DND-41 (cell line): ENCODE measurements around the gene ACTL6B.
"Not testable (repeated sequence)": the region's sequence is repeated elsewhere in the genome, so short reads cannot be mapped to it uniquely, and the experiment has no call there.

ENCODE experiments used
- ATAC-seq: fragments of 200-7000 bp; cut with Tn5 transposase; 3 replicates; pipeline ENCODE4 v1.9.1; 2021; ENCODE audit warnings: low read depth; ENCODE audit not compliant: insufficient read depth
- DNase-seq: peaks from one replicate; pipeline ENCODE4 v3.0.0-alpha.2; 2020
- H2AFZ ChIP-seq: 2 replicates; pipeline ENCODE4 v1.6.0; 2012; ENCODE audit warnings: low read depth, low read length
- H3K27ac ChIP-seq: 2 replicates; pipeline ENCODE4 v1.5.1; 2012; ENCODE audit warnings: low read length, inconsistent platforms
- H3K27me3 ChIP-seq: fragments of 200-600 bp; sonication (generic); 2 replicates; pipeline ENCODE4 v1.6.0; 2012; ENCODE audit warnings: low read length, mild to moderate bottlenecking, inconsistent platforms; ENCODE audit not compliant: insufficient read depth, poor library complexity
- H3K36me3 ChIP-seq: 2 replicates; pipeline ENCODE4 v1.5.1; 2012; ENCODE audit warnings: low read length, inconsistent platforms; ENCODE audit not compliant: insufficient read depth
- H3K4me1 ChIP-seq: 2 replicates; pipeline ENCODE4 v1.5.1; 2012; ENCODE audit warnings: mild to moderate bottlenecking, low read length; ENCODE audit not compliant: insufficient read depth
- H3K4me2 ChIP-seq: 2 replicates; pipeline ENCODE4 v1.6.0; 2012; ENCODE audit warnings: mild to moderate bottlenecking, moderate library complexity, low read length, inconsistent platforms; ENCODE audit not compliant: insufficient read depth
- H3K4me3 ChIP-seq, 2 experiments: fragments of 200-600 bp in 1 of 2; shearing (Covaris generic) in 1 of 2; 2 replicates each; pipeline ENCODE4 v1.5.1; 2012 to 2016; ENCODE audit warnings: inconsistent platforms in 2 of 2, low read length in 2 of 2, mild to moderate bottlenecking in 2 of 2, low read depth in 1 of 2, moderate library complexity in 1 of 2
- H3K79me2 ChIP-seq: 2 replicates; pipeline ENCODE4 v1.6.0; 2012; ENCODE audit warnings: low read length, inconsistent platforms; ENCODE audit not compliant: insufficient read depth
- H3K9ac ChIP-seq: 2 replicates; pipeline ENCODE4 v1.6.0; 2012; ENCODE audit warnings: low read depth, mild to moderate bottlenecking, inconsistent platforms, low read length, moderate library complexity
- H3K9me3 ChIP-seq: 2 replicates; pipeline ENCODE4 v1.5.1; 2012; ENCODE audit warnings: low read length, moderate library complexity, mild to moderate bottlenecking, inconsistent platforms; ENCODE audit not compliant: insufficient read depth, severe bottlenecking
- H4K20me1 ChIP-seq: 2 replicates; pipeline ENCODE4 v1.6.0; 2012; ENCODE audit warnings: low read length; ENCODE audit not compliant: insufficient read depth
- EZH2 ChIP-seq: IDR thresholded peaks from 3 replicates; pipeline ENCODE4 v1.6.1; 2012; ENCODE audit warnings: borderline replicate concordance, low read depth, mild to moderate bottlenecking, moderate library complexity, low read length, inconsistent platforms; ENCODE audit not compliant: severe bottlenecking
- TF ChIP-seq, protein P1 (sequence below): IDR thresholded peaks from 2 replicates; pipeline ENCODE4 v1.5.1; 2012; ENCODE audit warnings: borderline replicate concordance, low read length, moderate library complexity, mild to moderate bottlenecking; ENCODE audit not compliant: poor library complexity, severe bottlenecking; ENCODE audit errors: extremely low read depth

Gene ACTL6B

DNA sequence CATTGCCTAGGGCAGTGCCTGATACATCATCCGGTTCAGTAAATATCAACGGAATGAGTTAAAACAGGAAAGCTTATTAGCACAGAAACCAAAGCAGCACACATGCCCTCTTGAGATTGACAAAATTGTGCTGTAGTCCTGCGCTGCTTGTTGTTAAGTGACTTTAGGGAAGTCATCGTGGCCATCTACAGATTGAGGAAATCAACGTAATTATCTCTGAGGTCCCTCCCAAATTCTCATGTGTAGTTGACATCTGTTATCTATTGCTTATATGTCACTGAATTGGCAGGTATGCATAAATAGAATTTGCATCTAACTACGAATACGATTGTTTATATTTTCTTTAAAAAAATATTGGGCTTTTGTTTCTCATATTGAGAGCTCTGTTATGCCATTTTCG lies 13.8 kb upstream of the ACTL6B start:
- Histone ChIP-seq H3K4me3 (no peak overlapping the region), H4K20me1 (peaks cover 8% of the 10 kb centered on the region), H3K9ac (no peak overlapping the region), H2AFZ (no peak overlapping the region), H3K79me2 (peaks cover 14% of the 10 kb centered on the region), H3K4me2 (no peak overlapping the region), H3K27me3 (no peaks in the 10 kb centered on the region), H3K27ac (no peak overlapping the region), H3K9me3 (no peaks in the 10 kb centered on the region), H3K4me1 (peaks cover 8% of the 10 kb centered on the region), H3K36me3 (no peaks in the 10 kb centered on the region; the same call in 1 of the 2 replicates)
- no peak for TF ChIP-seq EZH2
- TF ChIP-seq, protein P1, sequence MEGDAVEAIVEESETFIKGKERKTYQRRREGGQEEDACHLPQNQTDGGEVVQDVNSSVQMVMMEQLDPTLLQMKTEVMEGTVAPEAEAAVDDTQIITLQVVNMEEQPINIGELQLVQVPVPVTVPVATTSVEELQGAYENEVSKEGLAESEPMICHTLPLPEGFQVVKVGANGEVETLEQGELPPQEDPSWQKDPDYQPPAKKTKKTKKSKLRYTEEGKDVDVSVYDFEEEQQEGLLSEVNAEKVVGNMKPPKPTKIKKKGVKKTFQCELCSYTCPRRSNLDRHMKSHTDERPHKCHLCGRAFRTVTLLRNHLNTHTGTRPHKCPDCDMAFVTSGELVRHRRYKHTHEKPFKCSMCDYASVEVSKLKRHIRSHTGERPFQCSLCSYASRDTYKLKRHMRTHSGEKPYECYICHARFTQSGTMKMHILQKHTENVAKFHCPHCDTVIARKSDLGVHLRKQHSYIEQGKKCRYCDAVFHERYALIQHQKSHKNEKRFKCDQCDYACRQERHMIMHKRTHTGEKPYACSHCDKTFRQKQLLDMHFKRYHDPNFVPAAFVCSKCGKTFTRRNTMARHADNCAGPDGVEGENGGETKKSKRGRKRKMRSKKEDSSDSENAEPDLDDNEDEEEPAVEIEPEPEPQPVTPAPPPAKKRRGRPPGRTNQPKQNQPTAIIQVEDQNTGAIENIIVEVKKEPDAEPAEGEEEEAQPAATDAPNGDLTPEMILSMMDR: no peak
- ATAC-seq: no peak
- DNase-seq: no peak

DNA sequence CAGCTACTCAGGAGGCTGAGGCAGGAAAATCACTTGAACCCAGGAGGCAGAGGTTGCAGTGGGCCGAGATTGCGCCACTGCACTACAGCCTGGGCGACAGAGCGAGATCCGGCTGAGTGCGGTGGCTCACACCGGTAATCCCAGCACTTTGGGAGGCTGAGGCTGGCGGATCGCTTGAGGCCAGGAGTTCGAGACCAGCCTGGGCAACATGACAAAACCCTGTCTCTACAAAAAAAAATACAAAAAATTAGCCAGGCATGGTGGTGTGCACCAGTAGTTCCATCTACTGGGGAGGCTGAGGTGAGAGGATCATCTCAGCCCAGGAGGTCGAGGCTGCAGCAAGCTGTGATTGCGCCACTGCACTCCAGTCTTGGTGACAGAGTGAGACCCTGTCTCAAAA lies 12.9 kb upstream of the ACTL6B start:
- not testable (repeated sequence) for H3K4me1 ChIP-seq, H3K4me3 ChIP-seq, H3K9ac ChIP-seq, H4K20me1 ChIP-seq, H3K27ac ChIP-seq, H3K79me2 ChIP-seq, H3K4me2 ChIP-seq, H3K9me3 ChIP-seq, H3K36me3 ChIP-seq, ATAC-seq, H3K27me3 ChIP-seq, DNase-seq, H2AFZ ChIP-seq

DNA sequence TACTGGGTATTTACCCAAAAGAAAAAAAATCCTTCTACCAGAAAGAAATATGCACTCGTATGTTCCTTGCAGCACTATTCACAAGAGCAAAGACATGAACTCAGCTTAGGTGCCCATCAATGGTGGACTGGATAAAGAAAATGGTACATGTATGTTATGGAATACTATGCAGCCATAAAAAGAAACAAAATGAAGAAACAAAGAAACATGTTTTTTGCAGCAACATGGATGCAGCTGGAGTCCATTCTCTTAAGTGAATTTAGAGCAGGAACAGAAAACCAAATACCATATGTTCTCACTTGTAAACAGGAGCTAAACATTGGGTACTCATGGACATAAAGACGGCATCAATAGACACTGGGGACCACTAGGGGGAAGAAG lies 11.8 kb upstream of the ACTL6B start:
- peaks cover 7% of the 10 kb centered on the region for H3K4me1 ChIP-seq
- no peak for ATAC-seq
- TF ChIP-seq, protein P1: no peak
- TF ChIP-seq EZH2: no peak

DNA sequence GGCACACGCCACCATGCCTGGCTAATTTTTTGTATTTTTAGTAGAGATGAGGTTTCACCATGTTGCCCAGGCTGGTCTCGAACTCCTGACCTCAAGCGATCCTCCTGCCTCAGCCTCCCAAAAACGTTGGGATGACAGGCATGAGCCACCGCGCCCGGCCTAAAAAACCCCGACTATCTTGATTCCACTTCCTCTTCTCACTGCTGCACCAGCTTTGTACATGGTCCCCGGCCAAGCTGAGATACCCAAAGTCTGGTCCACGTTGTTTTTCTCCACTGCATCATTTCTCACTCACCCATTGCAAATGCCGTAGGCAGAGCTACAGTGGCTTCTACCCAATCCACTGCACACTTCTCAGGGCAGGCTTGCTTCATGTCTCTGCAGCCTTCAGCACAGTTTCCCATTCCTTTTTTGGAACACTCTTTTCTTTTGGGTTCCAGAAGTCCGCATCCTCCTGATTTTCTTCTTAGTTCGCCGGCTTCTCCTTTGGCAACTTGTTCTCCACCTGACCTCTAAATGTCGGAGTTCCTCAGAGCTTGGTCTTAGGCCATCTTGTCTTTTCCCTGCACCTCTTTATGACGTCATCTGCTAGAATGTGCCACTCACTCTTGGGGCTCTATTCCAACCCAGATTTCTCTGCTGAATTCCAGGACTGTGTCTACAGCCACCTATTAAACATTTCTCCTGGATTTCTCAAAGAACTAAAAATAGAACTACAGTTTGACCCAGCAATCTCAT lies 11.3 kb upstream of the ACTL6B start:
- no peak for ATAC-seq
- H3K27me3 ChIP-seq: no peaks in the 10 kb centered on the region

More for the DNA sequence above, 11.8 kb upstream of the ACTL6B start:
- Histone ChIP-seq H3K27me3 (no peaks in the 10 kb centered on the region), H3K27ac (no peak overlapping the region), H3K9me3 (no peaks in the 10 kb centered on the region), H2AFZ (no peak overlapping the region), H4K20me1 (no peaks in the 10 kb centered on the region), H3K4me2 (no peak overlapping the region), H3K9ac (no peak overlapping the region), H3K79me2 (no peaks in the 10 kb centered on the region), H3K4me3 (no peak overlapping the region), H3K36me3 (no peaks in the 10 kb centered on the region)
- DNase-seq: no peak

More for the DNA sequence above, 11.3 kb upstream of the ACTL6B start:
- Histone ChIP-seq H2AFZ (no peak overlapping the region), H3K36me3 (no peaks in the 10 kb centered on the region), H3K4me1 (peaks cover under 1% of the 10 kb centered on the region), H3K9ac (no peak overlapping the region), H3K9me3 (no peaks in the 10 kb centered on the region), H3K4me3 (no peak overlapping the region), H4K20me1 (no peaks in the 10 kb centered on the region), H3K79me2 (no peaks in the 10 kb centered on the region), H3K4me2 (no peak overlapping the region), H3K27ac (no peak overlapping the region)
- DNase-seq: no peak
- TF ChIP-seq, protein P1: no peak
- TF ChIP-seq EZH2: no peak
